ENCODE measurements around the gene CD48.
A peak's percentile ranks its signal among the peaks of the same experiment; 100 is the strongest.
"Not testable (repeated sequence)": the region's sequence is repeated elsewhere in the genome, so short reads cannot be mapped to it uniquely, and the experiment has no call there.

CD48 gene

DNA sequence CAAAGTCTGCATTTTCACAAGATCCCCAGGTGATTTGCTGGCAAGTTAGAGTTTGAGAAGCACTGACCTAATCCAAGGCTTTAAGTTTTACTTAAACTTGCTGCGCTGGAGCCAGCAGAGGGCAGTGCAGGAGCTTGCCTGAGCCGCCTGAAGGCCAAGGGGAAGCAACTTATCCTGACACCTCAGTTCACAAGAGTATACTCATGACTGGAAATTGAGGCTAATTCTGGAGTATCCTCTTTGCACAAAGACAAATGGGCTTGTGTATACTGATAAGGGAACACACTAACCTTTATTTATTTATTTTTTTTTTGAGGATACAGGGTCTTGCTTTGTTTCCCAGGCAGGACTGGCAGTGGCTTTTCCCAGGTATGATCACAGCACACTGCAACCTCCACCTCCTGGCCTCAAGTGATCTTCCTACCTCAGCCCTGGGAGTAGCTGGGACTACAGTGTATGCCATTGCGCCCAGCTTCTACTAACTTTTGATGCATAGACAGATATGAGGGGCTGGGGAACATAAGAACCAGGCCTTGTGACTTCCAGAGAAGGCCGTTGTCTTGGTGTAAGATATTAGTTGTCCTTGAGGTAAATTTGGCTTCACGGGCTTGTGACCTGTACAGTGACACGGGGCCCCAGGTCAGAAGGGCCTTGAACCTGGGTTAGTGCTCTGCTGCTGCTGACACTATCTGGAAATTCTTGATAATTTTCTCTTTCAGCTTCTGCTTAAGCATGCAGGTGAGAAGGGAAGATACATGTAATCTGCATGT is 35.8 kb downstream of the CD48 start:
- DNase-seq (ENCODE audit: low spot score) = peak; percentile 78

- DNase-seq (ENCODE audit: low spot score) = no peak
Observed at GRCh38 chr1:160674415-160674814, 37.2 kb downstream of the CD48 start.

- no peak for DNase-seq (ENCODE audit: low spot score)
Observed at GRCh38 chr1:160672789-160673695, 38.6 kb downstream of the CD48 start.

DNA sequence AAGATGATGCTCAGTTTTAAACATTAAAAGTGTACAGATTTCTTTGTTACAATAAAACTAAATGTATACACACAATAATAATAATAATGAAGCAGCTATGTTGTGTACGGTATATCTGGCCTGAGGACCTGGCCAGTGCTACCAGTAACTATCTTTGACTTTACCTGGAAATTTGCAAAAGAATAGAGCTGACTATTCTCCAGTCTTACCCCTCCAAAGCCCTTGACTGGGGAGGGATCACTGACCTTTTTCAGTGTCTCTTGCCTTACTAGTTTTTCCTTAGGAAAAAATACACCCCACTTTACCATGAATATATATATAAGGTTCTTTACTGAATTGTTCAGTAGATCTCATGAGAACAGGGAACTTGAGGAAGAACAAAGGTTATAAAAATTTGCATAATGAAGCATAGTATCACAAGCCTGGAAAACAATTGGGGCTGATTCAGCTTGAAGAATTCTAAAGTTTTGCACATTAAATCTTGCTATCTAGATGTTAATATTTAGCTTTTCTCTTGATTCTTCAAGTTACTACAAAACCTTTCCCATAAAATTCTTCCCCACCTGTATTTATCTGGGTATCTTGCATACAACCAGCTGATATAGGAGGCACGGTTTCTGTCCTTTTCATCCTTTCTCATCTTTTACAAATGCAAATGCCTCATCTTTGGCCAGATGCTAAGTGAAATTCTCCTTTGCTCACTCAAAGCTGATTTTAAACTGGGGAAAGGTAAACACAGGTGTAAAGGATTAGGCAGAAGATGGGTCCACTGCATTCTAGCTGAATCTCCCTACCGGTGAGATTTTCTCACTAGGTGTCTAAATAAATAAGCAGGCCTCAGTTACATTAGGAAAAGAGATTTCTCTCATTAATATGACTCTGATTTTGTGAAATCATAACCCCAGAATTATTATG is 39.8 kb downstream of the CD48 start:
- DNase-seq (ENCODE audit: low spot score) = no peak

DNA sequence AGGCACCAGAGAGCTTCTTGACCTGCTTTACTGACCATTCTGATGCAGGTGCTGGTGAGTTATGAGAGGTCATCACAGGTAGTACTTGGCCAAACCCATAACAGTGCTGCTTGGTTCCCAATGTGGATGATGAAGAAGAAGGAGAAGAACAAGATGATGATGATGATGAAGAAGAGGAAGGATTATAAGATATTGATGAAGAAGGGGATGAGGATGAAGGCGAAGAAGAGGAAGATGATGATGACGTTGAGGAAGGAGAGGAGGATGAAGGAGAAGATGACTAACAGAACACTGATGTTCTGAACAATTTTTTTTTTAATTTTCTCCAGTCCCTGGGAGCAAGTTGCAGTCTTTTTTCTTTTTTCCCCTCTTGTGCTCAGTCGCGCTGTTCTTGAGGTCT is 40.9 kb downstream of the CD48 start:
- no peak for DNase-seq (ENCODE audit: low spot score)

GRCh38 chr1:160669802-160670201 is 41.8 kb downstream of the CD48 start:
- no peak for DNase-seq (ENCODE audit: low spot score)

GRCh38 chr1:160669276-160669675 is 42.3 kb downstream of the CD48 start:
- no peak for DNase-seq (ENCODE audit: low spot score)

- DNase-seq (ENCODE audit: low spot score) = no peak
Observed at GRCh38 chr1:160667896-160668295, 43.7 kb downstream of the CD48 start.

- DNase-seq (ENCODE audit: low spot score) = no peak
Observed at GRCh38 chr1:160666079-160666442, 45.6 kb downstream of the CD48 start.

DNA sequence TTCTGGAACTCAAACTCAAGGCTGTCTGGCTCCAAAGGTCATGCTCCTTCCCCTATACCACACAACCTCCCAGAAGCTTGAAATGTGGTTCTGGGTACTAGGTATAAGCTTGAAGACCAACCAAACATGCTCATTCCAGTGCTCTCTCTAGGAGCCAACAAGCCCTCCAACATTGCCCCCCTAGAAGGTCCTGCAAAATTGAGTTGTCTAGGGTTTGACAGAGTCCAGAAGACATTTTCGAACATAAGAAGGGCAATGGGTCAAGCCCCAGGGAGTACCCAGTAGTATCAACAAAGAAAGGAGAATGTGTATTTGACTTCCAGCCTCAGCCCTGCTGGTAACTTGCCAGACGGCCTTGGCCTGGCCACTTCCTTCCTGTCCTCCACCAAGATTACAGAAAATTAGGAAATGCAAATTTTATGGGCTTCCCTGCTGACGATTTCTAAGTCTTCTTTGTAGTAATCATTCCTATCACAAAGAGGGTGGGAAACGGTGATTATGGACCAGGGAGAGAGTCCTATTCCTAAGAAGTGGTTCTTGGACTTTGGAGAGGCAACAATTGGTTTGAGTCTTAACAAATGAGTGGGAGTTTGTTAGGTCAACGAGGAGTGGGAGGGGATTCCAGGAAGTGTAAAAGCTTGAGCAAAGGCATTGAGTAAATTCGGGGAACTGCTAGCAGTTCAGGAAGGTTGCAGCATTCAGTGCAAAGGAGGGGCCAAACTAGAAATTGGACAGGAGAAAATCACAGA is 46.1 kb downstream of the CD48 start:
- no peak for DNase-seq (ENCODE audit: low spot score)

DNA sequence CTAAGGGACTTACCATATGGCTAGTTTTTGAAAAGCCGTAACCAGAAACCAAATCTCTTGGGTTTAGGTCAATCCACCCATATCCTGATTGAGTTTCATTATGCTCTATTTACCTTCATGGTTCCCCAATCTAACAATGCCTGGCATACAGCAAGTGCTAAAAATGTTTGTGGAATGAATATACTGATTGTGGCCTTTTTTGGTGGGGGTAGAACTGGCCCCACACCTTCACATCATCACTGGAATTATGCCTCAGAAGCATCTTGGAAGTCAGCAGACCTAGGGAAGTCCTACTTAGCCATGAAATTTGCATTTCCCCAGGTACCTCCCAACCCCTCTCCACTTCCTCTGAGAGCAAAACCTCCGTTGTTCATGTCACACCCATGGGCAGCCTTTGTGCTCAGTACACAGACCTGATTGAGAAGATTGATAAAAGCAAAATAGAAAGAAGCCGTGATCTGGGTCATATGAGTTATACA is 47.0 kb downstream of the CD48 start:
- peak; percentile 56 for DNase-seq (ENCODE audit: low spot score)

DNA sequence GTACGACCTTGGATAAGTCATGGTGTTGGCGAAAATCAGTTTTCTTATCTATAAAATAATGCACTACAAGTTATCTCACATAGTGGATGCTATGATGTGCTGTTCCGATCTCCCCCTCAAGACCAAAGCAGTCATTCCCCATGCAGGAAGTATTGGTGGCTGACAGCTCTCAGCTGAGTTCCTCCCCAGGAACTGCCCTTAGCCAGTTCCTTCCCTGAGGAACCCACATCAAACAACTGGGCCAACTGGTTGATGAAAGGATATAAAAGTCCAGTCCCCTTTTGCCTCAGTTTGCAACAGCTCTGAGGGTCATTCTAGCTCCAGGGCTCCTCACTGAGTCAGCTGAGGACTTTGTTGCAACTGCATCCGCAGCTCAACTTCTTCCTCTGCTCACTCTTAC is 48.7 kb downstream of the CD48 start:
- DNase-seq (ENCODE audit: low spot score) = no peak

GRCh38 chr1:160659566-160659965 is 52.1 kb downstream of the CD48 start:
- DNase-seq (ENCODE audit: low spot score) = no peak

GRCh38 chr1:160658814-160659193 is 52.8 kb downstream of the CD48 start:
- no peak for DNase-seq (ENCODE audit: low spot score)

GRCh38 chr1:160658162-160658813 is 53.3 kb downstream of the CD48 start:
- DNase-seq (ENCODE audit: low spot score) = no peak

GRCh38 chr1:160657250-160657781 is 54.3 kb downstream of the CD48 start:
- DNase-seq (ENCODE audit: low spot score) = no peak

GRCh38 chr1:160656737-160657136 is 54.9 kb downstream of the CD48 start:
- DNase-seq (ENCODE audit: low spot score) = no peak

DNA sequence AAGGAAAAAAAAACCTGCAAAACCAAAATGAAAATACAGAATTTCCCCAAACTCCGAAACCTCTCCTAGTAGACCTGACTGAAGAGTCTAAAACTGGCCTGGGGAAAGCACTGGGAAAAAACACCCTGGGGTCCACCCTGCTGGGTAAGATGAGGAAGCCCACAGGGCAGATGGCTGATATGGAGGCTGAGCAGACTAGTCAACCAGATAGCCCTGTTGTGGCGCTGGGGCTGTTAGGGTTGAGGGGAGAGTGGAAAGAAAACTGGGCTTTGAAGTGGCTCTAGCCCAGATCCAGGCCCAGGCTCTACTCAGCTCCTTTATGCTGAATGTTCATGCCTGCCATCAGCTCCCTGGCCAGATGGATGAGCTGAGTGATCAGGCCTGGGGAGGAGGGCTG is 58.0 kb downstream of the CD48 start:
- no peak for DNase-seq (ENCODE audit: low spot score)

DNA sequence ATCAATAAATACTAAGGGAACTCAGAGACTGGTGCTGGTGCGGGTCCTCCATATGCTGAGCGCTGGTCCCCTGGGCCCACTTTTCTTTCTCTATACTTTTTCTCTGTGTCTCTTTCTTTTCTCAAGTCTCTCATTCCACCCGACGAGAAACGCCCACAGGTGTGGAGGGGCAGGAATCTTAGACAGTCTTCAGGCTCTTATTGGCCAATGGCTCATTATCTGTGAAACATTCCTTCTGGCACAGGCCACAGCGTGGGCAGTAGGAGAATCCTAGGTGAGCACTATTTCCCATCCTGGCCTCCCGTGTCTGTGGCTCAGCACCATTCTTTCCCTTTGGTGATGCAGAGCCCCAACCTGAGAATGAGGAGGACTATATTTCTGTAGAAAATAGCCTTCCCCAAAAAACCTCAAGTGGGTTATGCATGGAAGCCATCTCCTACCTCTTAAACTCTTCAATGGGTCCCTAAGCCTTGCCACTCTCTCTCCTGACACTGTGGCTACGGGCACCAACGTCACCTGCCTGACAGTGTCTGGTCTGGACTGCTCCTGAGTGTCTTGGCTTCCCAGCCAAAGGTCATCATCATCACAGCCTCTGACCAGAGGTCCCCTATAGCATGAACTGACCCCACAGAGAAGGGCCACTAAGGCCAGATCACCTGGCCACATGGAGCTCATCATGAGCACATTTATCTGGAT is 58.5 kb downstream of the CD48 start:
- DNase-seq (ENCODE audit: low spot score) = no peak

GRCh38 chr1:160652065-160652641 is 59.5 kb downstream of the CD48 start:
- not testable (repeated sequence) for DNase-seq (ENCODE audit: low spot score)
